NOMO-1 (cell line): ENCODE measurements around the gene CUTC.

ENCODE experiments used
- DNase-seq, 2 experiments: peaks; one replicate each; lab custom pipeline; 2025; ENCODE audit not compliant: unreplicated experiment in 2 of 2; lab: John Stamatoyannopoulos, UW

The CUTC gene

GRCh38 chr10:99781734-99782429, 49.8 kb downstream of the CUTC start:
- no peak for DNase-seq

GRCh38 chr10:99782447-99783286, 50.6 kb downstream of the CUTC start, which contains the start of gene ABCC2:
TSS of gene ABCC2 (plus strand) at chr10:99782640. CDS start at chr10:99782845, 205 bp downstream.
- no peak for DNase-seq

DNA sequence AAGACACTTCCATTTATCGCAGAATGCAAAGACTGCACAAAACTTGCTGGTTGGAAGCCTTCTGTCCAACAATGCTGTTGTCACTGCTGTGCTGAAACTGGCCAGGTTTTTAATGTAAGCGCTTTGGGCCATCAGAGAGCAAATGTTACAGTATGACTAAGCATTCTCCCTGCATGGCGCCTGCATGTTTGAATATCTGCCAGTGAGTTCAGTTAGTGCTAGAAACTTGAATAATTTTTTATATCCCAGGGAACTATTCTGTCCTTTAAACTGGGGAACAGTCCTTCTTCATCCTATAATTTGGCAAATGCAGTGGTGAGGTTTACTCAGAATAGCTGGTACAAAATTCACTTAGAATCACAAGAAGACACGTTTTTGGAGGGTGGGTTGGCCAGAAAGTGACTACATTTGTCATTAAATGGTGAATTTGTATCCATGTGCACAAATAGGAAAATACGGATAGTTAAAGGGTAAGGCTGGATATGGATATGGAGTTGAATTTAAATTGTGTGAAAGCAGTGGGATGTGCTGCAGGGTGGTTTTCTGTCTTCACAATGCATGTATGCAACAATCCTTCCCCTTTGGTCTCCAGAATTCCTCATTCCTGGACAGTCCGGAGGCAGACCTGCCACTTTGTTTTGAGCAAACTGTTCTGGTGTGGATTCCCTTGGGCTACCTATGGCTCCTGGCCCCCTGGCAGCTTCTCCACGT, 52.1 kb downstream of the CUTC start:
- DNase-seq = no peak

- no peak for DNase-seq
Observed at GRCh38 chr10:99784727-99785441, 52.9 kb downstream of the CUTC start.

DNA sequence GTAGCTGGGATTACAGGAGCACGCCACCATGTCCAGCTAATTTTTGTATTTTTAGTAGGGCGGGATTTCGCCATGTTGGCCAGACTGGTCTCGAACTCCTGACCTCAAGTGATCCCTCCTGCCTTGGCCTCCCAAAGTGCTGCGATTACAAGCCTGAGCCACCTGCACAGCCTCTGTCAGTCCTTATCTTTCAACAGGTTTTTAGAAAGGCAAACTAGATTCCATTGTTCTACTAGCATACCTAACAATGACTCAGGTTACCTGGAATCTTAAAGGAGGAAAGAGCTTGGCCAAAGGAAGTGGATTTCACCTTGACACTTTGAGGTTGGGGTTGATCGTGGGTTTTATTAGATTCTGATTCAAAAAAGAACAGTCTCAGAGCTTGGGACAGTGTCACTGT, 53.6 kb downstream of the CUTC start:
- DNase-seq = no peak

DNA sequence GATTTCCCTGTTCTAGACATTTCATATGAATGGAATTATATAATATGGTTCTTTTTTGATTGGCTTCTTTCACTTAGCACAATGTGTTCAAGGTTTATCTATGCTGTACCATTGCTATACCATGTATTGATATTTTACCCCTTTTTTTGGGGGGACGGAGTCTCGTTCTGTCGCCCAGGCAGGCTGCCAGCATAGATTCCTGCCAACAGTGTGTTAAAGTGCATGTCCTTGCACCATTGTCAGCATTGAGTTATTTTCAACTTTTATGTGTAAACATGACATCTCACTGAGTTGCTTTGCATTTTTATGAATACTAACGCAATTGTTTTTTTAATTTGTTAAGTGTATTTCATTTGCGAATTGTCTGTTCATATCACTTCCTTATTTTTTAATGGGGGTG, 55.3 kb downstream of the CUTC start:
- DNase-seq = no peak

GRCh38 chr10:99787782-99788445, 55.9 kb downstream of the CUTC start:
- DNase-seq = no peak

DNA sequence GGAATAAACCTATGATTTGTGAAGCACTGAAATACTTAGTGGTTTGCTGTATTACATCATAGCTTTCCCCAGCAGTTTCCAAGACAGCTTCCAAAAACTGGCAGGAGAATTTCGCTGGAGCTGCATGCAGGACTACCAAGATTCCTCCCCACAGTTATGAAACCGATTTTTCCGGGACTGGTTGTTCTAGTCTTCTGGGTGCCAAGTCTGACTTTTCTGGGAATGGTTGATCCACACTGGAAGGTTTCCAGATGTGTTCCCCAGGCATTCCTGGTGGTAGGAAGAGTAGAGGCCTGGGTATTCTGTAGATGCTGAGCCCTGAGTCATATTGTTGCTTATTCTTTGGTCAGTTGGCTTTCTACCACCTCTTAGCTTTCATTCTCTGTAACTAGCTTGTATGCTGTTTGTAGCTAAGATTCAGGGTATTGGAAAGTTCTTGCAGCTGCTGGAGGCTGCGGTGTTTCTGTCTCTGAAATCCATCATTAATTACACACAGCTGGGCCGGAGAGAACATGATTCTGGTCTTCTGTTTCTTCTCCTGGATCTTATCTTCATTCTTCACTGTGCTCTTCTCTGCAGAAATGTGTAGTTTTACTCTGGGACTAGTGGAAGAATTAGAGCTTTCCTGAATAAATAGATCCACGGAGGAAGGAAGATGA, 56.7 kb downstream of the CUTC start:
- DNase-seq = no peak

DNA sequence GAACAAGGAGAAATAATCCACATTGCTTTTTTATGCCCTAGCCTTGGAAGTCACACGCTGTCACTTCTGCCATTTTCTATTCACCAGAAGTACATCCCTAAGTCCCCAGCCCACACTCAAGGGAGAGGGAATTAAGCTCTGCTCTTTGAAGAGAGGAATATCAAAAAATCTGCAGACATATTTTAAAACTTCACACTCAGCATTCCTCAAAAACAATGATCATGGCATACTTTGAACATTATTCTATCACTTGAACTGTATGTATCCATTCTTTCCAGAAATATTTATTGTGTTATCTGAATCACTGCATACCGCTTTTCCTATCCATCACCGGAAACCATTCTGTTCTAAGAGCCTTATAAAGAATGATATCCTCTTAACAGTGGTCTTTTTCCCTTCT, 59.8 kb downstream of the CUTC start:
- no peak for DNase-seq

DNA sequence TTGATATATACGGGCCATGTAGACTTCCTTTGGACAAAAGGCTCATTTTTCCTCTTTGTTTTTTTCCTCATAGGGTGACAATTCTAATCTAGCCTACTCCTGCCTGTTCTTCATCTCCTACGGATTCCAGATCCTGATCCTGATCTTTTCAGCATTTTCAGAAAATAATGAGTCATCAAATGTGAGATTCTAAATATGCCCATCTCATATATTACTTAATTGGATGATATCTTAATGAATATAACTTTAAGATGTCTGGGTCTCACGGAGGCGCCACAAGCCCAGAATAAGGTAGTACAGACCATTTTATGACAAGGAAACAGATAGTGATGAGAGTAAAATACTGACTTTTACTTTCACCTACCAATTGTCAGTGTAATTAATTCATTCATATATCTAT, 61.8 kb downstream of the CUTC start:
- DNase-seq = no peak

- DNase-seq = no peak
Observed at GRCh38 chr10:99796928-99797327, 64.9 kb downstream of the CUTC start.

DNA sequence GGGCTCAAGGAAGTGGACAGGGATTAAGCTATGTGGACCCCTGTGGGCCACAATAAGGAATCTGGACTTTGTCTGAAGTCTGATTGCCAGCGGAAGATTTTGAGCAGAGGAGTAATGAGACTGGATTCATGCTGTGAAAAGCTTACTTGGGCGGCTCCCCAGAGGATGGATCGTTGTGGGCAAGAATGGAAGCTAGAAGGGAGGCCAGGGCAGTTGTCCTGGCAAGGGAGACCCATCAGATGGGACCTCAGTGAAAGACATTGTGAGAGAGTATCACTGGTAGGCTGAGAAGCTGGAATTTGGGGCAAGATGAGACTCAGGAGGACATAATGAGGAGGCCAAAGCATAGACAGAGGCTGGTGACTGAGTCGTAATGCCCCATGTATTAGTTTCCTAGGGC, 66.0 kb downstream of the CUTC start:
- no peak for DNase-seq

DNA sequence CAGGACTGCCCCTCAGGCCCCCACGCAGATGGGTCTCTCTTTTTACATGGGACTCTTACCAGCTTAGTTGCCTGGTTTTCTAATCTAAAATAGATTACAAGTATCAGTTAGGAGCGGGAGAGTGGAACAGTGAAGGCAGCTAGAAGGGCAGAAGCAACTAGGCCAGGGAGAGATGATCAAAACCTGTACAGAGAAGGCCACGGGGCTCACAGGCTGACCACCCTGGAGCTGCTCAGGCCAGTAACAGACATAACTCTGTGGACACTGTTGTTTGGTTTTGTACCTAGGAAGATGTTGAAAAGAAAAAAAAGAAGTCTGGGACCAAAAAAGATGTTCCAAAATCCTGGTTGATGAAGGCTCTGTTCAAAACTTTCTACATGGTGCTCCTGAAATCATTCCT, 66.9 kb downstream of the CUTC start:
- no peak for DNase-seq

DNA sequence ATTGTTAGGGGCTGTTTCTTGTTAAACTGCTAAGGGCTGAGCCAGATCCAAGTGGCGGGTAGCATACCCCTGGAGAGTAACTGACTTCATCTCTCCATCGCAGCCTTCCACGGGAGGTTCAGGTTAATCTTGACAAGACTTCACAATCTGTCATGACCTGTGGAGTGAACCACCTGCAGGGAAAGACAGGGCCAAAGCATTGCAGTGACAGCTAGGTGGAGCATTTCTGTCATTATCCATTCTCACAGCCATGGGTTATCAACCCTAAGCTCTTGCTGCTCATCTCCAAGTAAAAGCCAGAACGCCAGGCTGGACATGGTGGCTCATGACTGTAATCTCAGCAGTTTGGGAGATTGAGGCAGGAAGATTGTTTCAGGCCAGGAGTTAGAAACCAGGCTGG, 67.6 kb downstream of the CUTC start:
- no peak for DNase-seq

- no peak for DNase-seq
Observed at GRCh38 chr10:99804471-99804870, 72.4 kb downstream of the CUTC start.

GRCh38 chr10:99805190-99805589, 73.2 kb downstream of the CUTC start:
- no peak for DNase-seq
